Measurements from ENCODE around the gene ARF3. TPM values are rescaled to one million over a fixed set of nuclear protein-coding genes. Genes with fewer than 3 reads are reported as not detected.
A peak's percentile ranks its signal among the peaks of the same experiment; 100 is the strongest.

The ARF3 gene
- polyA plus RNA-seq, 6 donors from 2014 or later: 21.7 to 40.3 (median 25.8) TPM

GRCh38 chr12:48946943-48947342 is 10.3 kb downstream of the ARF3 start:
- Mint-ChIP-seq H3K9me3 (no peaks in the 10 kb centered on the region), H3K27ac (no peak overlapping the region), H3K4me3 (no peak overlapping the region), H3K4me1 (peaks cover 5 to 26% (median 14%) of the 10 kb centered on the region in 3 donors), H3K36me3 (peaks cover 4 to 7% of the 10 kb centered on the region in 2 donors), H3K27me3 (no peaks in the 10 kb centered on the region)
- DNase-seq (no peak), ATAC-seq (ENCODE audit: low read depth in 2 of 2) (no peak)

GRCh38 chr12:48946205-48946604 is 11.1 kb downstream of the ARF3 start:
- DNase-seq (no peak), ATAC-seq (ENCODE audit: low read depth in 2 of 2) (no peak)
- Mint-ChIP-seq H3K36me3 (peaks cover 4 to 7% of the 10 kb centered on the region in 2 donors), H3K27ac (peak overlapping the region in 1 of 6 donors; percentile 52), H3K9me3 (no peaks in the 10 kb centered on the region), H3K4me3 (no peak overlapping the region), H3K4me1 (peaks cover 7 to 26% (median 21%) of the 10 kb centered on the region in 3 donors), H3K27me3 (no peaks in the 10 kb centered on the region)

- H3K36me3 Mint-ChIP-seq: peaks cover 7 to 16% of the 10 kb centered on the region in 2 donors
- no peak overlapping the region for H3K4me3 Mint-ChIP-seq
- no peak overlapping the region for H3K27ac Mint-ChIP-seq
- DNase-seq (no peak), ATAC-seq (ENCODE audit: low read depth in 2 of 2) (no peak)
- H3K27me3 Mint-ChIP-seq: no peaks in the 10 kb centered on the region
- H3K9me3 Mint-ChIP-seq: no peaks in the 10 kb centered on the region
- peaks cover 32 to 50% (median 45%) of the 10 kb centered on the region in 3 donors for H3K4me1 Mint-ChIP-seq
These were observed 14.1 kb downstream of the ARF3 start for GRCh38 chr12:48943221-48943620.

DNA sequence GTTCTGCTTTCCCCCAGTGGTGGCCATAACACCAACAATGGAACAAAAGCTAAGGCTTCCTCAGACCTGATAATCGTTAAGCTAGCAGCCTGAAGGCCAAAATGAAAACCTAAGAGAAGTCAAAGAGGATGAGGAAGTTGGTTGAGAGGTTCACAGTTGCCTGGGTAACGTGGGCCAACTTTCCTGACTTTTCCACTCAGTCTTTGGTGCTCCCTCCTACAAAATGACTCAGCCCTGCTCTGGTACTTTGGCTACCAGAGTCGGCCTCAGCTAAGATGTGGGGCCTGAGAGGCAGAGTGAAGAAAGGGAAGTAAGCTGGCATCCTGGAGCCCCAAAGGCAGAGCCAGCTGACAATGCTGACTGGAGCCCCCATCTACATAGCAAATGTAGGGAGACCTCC is 17.1 kb downstream of the ARF3 start:
- no peak for ATAC-seq (ENCODE audit: low read depth in 2 of 2)
- Mint-ChIP-seq H3K27me3 (no peaks in the 10 kb centered on the region), H3K4me3 (no peak overlapping the region), H3K9me3 (no peaks in the 10 kb centered on the region), H3K4me1 (peaks cover 43 to 59% (median 46%) of the 10 kb centered on the region in 3 donors), H3K27ac (peak overlapping the region; percentile 46 to 89 (median 72)), H3K36me3 (peaks cover 0 to 12% of the 10 kb centered on the region in 2 donors)
- DNase-seq: no peak

- Mint-ChIP-seq H3K36me3 (peaks cover 0 to 12% of the 10 kb centered on the region in 2 donors), H3K4me3 (peak overlapping the region in 3 of 8 donors; percentile 4 to 81 (median 53)), H3K4me1 (peaks cover 43 to 59% (median 45%) of the 10 kb centered on the region in 3 donors), H3K27ac (peak overlapping the region; percentile 34 to 91 (median 70)), H3K27me3 (no peaks in the 10 kb centered on the region), H3K9me3 (no peaks in the 10 kb centered on the region)
- ATAC-seq (ENCODE audit: low read depth in 2 of 2) (peak; percentile 96 to 99), DNase-seq (peak; percentile 70)
These were observed 18.5 kb downstream of the ARF3 start for GRCh38 chr12:48938805-48939204.

DNA sequence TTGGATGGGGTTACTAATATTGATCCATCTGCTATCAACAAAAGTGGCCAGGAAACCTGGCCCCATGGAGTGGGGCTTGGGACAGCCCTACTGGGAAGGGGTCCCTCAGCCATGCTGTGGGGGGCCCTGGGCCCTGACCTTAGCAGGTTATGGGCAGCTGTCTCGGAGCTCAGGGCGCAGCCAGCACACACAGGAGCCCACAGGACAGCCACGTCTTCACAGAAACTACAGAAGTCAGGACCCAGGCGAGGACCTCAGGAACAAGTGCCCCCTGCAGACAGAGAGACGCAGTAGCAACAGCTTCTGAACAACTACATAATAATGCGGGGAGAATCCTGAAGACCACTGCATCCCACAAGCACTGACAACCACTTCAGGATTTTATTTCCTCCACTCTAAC is 20.1 kb downstream of the ARF3 start:
- Mint-ChIP-seq H3K27ac (peak overlapping the region in 4 of 6 donors; percentile 44 to 80 (median 72)), H3K36me3 (peaks cover 10 to 12% of the 10 kb centered on the region in 2 donors), H3K4me1 (peaks cover 35 to 53% (median 42%) of the 10 kb centered on the region in 3 donors), H3K9me3 (no peaks in the 10 kb centered on the region), H3K4me3 (no peak overlapping the region), H3K27me3 (no peaks in the 10 kb centered on the region)
- ATAC-seq (ENCODE audit: low read depth in 2 of 2): no peak
- DNase-seq: no peak

DNA sequence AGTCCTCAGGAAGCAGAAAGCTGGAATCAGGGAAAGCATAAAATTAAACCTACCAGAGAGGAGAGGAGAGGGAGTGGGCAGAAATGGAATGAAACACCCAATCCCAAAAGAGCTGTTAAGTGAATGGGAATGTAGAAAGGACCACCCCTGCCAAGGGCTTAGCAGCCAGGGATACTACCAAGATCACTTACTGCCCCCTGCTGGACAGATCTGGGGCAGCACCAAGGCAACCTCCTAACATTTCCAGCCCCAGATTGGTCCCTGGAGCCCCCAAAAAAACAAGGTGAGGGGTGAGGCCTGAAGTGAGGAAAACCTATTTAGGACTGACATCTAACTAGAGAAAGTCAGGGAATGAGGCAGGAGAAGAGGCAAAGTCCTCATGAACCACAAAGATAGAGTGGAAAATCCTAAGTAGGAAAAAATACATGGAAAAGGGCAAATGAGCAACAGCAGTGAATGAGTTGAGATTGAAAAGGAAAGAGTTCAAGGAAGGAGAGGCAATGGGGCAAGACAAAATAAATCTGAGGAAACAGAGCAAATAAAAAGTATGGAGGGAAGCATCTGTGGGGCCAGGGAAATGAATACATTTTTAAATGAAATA is 20.8 kb downstream of the ARF3 start:
- H3K36me3 Mint-ChIP-seq: peaks cover 10 to 12% of the 10 kb centered on the region in 2 donors
- no peaks in the 10 kb centered on the region for H3K27me3 Mint-ChIP-seq
- H3K9me3 Mint-ChIP-seq: no peaks in the 10 kb centered on the region
- ATAC-seq (ENCODE audit: low read depth in 2 of 2) (peak in 1 of 2 donors; percentile 51), DNase-seq (peak; percentile 75)
- peak overlapping the region in 4 of 6 donors; percentile 19 to 89 (median 58) for H3K27ac Mint-ChIP-seq
- H3K4me1 Mint-ChIP-seq: peaks cover 35 to 46% (median 39%) of the 10 kb centered on the region in 3 donors
- no peak overlapping the region for H3K4me3 Mint-ChIP-seq

DNA sequence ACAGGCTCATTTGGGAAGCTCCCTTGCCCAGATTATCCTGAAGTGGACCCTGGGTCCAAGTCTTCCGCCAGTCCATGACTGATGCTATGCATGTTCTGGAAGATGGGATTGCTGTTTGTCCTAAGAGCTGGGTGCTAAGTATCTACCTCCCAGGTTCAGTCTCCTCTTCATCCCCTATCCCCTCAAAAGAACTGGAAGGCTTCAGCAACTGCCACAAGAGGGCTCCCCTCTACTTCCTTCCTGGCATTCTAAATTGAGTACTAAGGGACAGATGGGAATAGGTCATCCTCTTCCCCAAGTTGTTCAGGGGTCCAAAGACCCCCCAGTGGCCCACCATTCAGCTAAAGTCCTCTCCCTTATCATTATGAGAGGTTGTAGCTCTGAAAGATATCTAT is 23.0 kb downstream of the ARF3 start:
- Mint-ChIP-seq H3K27me3 (no peaks in the 10 kb centered on the region), H3K4me1 (peaks cover 24 to 27% (median 26%) of the 10 kb centered on the region in 3 donors), H3K27ac (no peak overlapping the region), H3K36me3 (peaks cover 10 to 25% of the 10 kb centered on the region in 2 donors), H3K9me3 (no peaks in the 10 kb centered on the region), H3K4me3 (no peak overlapping the region)
- DNase-seq (no peak), ATAC-seq (ENCODE audit: low read depth in 2 of 2) (no peak)

- Mint-ChIP-seq H3K9me3 (no peaks in the 10 kb centered on the region), H3K4me1 (peaks cover 18 to 22% (median 21%) of the 10 kb centered on the region in 3 donors), H3K4me3 (no peak overlapping the region), H3K27me3 (no peaks in the 10 kb centered on the region), H3K27ac (no peak overlapping the region), H3K36me3 (peaks cover 5 to 28% of the 10 kb centered on the region in 2 donors)
- ATAC-seq (ENCODE audit: low read depth in 2 of 2) (no peak), DNase-seq (no peak)
These were observed 23.5 kb downstream of the ARF3 start for GRCh38 chr12:48933664-48934311.

DNA sequence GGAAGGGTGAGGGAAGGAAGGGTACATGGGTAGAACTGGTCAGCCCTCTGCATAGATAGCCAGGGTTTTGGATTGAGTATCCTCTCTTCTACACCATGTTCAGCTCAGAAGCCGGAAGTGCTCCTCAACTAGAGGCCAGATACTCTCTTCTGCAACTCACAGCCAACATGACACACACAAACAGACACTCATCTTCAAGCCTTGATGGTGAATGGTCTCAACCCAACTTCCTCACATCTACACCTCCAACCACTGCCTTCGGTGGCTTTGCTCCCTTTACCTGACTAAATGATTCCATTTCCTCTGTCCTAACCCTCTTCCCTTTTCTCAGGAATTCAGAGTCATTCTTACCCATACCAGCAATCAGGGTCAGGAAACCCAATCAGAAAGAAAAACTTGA is 24.4 kb downstream of the ARF3 start:
- H3K4me1 Mint-ChIP-seq: peaks cover 9 to 15% (median 13%) of the 10 kb centered on the region in 3 donors

DNA sequence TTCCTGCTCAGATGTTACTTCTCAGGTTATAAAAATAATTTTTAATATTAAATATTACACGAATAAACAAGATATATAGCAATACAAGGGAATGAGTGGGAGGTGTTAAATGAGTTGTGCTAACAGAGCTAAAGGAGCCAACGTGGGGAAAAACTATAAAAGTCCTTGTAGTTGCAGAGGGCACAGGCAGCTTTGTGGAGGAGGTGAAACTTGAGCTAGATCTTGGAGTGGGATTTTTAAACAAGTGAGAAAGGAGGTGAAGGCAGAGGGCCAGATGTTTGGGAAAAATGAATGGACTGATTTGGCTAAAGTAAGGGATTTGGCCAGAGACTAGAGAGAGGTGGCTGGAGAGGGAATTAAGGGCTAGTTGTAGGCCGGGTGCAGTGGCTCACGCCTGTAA is 26.8 kb downstream of the ARF3 start:
- H3K36me3 Mint-ChIP-seq: peaks cover 5 to 28% of the 10 kb centered on the region in 2 donors
- H3K27ac Mint-ChIP-seq: no peak overlapping the region

More for the DNA sequence above, 24.4 kb downstream of the ARF3 start:
- Mint-ChIP-seq H3K4me3 (no peak overlapping the region), H3K36me3 (peaks cover 5 to 28% of the 10 kb centered on the region in 2 donors), H3K27me3 (no peaks in the 10 kb centered on the region), H3K9me3 (no peaks in the 10 kb centered on the region), H3K27ac (no peak overlapping the region)
- DNase-seq: no peak
- no peak for ATAC-seq (ENCODE audit: low read depth in 2 of 2)

GRCh38 chr12:48929551-48929950 is 27.7 kb downstream of the ARF3 start:
- peaks cover 5 to 28% of the 10 kb centered on the region in 2 donors for H3K36me3 Mint-ChIP-seq
- no peaks in the 10 kb centered on the region for H3K27me3 Mint-ChIP-seq
- peaks cover 5 to 13% (median 11%) of the 10 kb centered on the region in 3 donors for H3K4me1 Mint-ChIP-seq
- H3K9me3 Mint-ChIP-seq: no peaks in the 10 kb centered on the region
- no peak overlapping the region for H3K27ac Mint-ChIP-seq
- H3K4me3 Mint-ChIP-seq: peak overlapping the region in 2 of 8 donors; percentile 5 to 42
- ATAC-seq (ENCODE audit: low read depth in 2 of 2): no peak
- no peak for DNase-seq

More for the DNA sequence above, 26.8 kb downstream of the ARF3 start:
- ATAC-seq (ENCODE audit: low read depth in 2 of 2): no peak
- no peaks in the 10 kb centered on the region for H3K27me3 Mint-ChIP-seq
- H3K9me3 Mint-ChIP-seq: no peaks in the 10 kb centered on the region
- no peak for DNase-seq
- H3K4me1 Mint-ChIP-seq: peaks cover 5 to 11% (median 10%) of the 10 kb centered on the region in 3 donors
- no peak overlapping the region for H3K4me3 Mint-ChIP-seq

GRCh38 chr12:48927261-48927660 is 30.0 kb downstream of the ARF3 start:
- peak overlapping the region in 5 of 6 donors; percentile 1 to 86 (median 44) for H3K27ac Mint-ChIP-seq
- peak overlapping the region in 7 of 8 donors; percentile 47 to 98 (median 84) for H3K4me3 Mint-ChIP-seq
- peaks cover 14 to 22% (median 15%) of the 10 kb centered on the region in 3 donors for H3K4me1 Mint-ChIP-seq
- DNase-seq (no peak), ATAC-seq (ENCODE audit: low read depth in 2 of 2) (no peak)
- no peaks in the 10 kb centered on the region for H3K9me3 Mint-ChIP-seq
- no peaks in the 10 kb centered on the region for H3K27me3 Mint-ChIP-seq
- peaks cover 5 to 18% of the 10 kb centered on the region in 2 donors for H3K36me3 Mint-ChIP-seq
